Endothelial cell of umbilical vein (primary cell): ENCODE results near the gene MBD3. TPM values are rescaled to one million over a fixed set of nuclear protein-coding genes. Genes with fewer than 3 reads are reported as not detected.

Experiments
- BruUV-seq: library from RNA; stranded (reverse); fragments of 400-500 nt; replicated peaks from 2 replicates; lab custom pipeline; 2021; lab: Mats Ljungman, UMichigan
- CTCF ChIA-PET: fragments of 300-600, 350-600 bp; sonication (Branson Sonifier 250); formaldehyde crosslinking; loops from one replicate; lab custom pipeline; 2021; ENCODE audit warnings: antibody characterized with exemption, inconsistent platforms; lab: Charles Lee
- POLR2A ChIA-PET: fragments of 300-600, 350-600 bp; sonication (Branson Sonifier 250); formaldehyde crosslinking; loops from one replicate; lab custom pipeline; 2021; ENCODE audit warnings: antibody characterized with exemption, inconsistent platforms; lab: Charles Lee
- DNase-seq: peaks from one replicate; pipeline ENCODE4 v3.0.0-alpha.2; 2011; ENCODE audit warnings: low read depth, low spot score
- FAIRE-seq: peaks from 2 replicates; lab custom pipeline; 2011; peaks lifted over from hg19 to GRCh38; lab: Jason Lieb, UNC
- H2AFZ ChIP-seq: 2 replicates; pipeline ENCODE4 v1.6.0; 2012; ENCODE audit warnings: low read depth, low read length, control low read depth, inconsistent platforms
- H3K27ac ChIP-seq: 2 replicates; pipeline ENCODE4 v1.5.1; 2011; ENCODE audit warnings: low read depth, mild to moderate bottlenecking, control low read depth, low read length, moderate library complexity; ENCODE audit not compliant: insufficient read depth
- H3K27me3 ChIP-seq, 2 experiments: 2 replicates each; pipeline versions ENCODE4 v1.6.0 to v1.6.1; 2011; ENCODE audit warnings: low read length in 2 of 2, mixed read lengths in 1 of 2; ENCODE audit not compliant: control insufficient read depth in 2 of 2, insufficient read depth in 2 of 2
- H3K36me3 ChIP-seq, 2 experiments: 2 replicates in 1 of 2; 3 replicates in 1 of 2; pipeline ENCODE4 v1.5.1; 2011; ENCODE audit warnings: low read length in 2 of 2, mild to moderate bottlenecking in 1 of 2, moderate library complexity in 1 of 2; ENCODE audit not compliant: control insufficient read depth in 2 of 2, insufficient read depth in 2 of 2; ENCODE audit errors: extremely low read depth in 1 of 2
- H3K4me1 ChIP-seq: 3 replicates; pipeline ENCODE4 v1.5.1; 2011; ENCODE audit warnings: mild to moderate bottlenecking, low read length; ENCODE audit not compliant: control insufficient read depth, insufficient read depth; ENCODE audit errors: extremely low read depth
- H3K4me2 ChIP-seq: 2 replicates; pipeline ENCODE4 v1.6.1; 2011; ENCODE audit warnings: low read length, control low read depth, mixed read lengths; ENCODE audit not compliant: insufficient read depth
- H3K4me3 ChIP-seq, 3 experiments: fragments of 200-600 bp in 1 of 3; sonication (generic), shearing (Covaris generic) in 1 of 3; replicated peaks in 1 of 3; 2 replicates each; pipeline ENCODE4 v1.5.1; 2011 to 2016; ENCODE audit warnings: control low read depth in 3 of 3, low read length in 3 of 3, mild to moderate bottlenecking in 2 of 3, inconsistent platforms in 1 of 3, low read depth in 1 of 3, moderate library complexity in 1 of 3; ENCODE audit not compliant: insufficient read depth in 1 of 3
- H3K79me2 ChIP-seq: 2 replicates; pipeline ENCODE4 v1.6.0; 2012; ENCODE audit warnings: low read length, inconsistent platforms; ENCODE audit not compliant: control insufficient read depth, insufficient read depth
- H3K9ac ChIP-seq: replicated peaks from 2 replicates; pipeline ENCODE3; 2011; ENCODE audit warnings: low read length, control low read depth; ENCODE audit not compliant: insufficient read depth; ENCODE audit errors: extremely low read depth
- H3K9me1 ChIP-seq: replicated peaks from 3 replicates; pipeline ENCODE4 v1.6.0; 2011; ENCODE audit warnings: mild to moderate bottlenecking, low read length; ENCODE audit not compliant: control insufficient read depth, insufficient read depth; ENCODE audit errors: extremely low read depth
- H3K9me3 ChIP-seq: replicated peaks from 2 replicates; pipeline ENCODE4 v1.5.1; 2012; ENCODE audit warnings: low read length, inconsistent platforms; ENCODE audit not compliant: control insufficient read depth, insufficient read depth
- H4K20me1 ChIP-seq: replicated peaks from 2 replicates; pipeline ENCODE3; 2011; ENCODE audit warnings: mild to moderate bottlenecking, low read length; ENCODE audit not compliant: control insufficient read depth, insufficient read depth; ENCODE audit errors: extremely low read depth
- CTCF ChIP-seq, 2 donors: IDR thresholded peaks; 1 replicate in 1 of 2; 2 replicates in 1 of 2; pipeline ENCODE4 v1.5.1; 2011; ENCODE audit warnings: low read length in 2 of 2, mild to moderate bottlenecking in 2 of 2, moderate library complexity in 2 of 2, control low read depth in 1 of 2, inconsistent platforms in 1 of 2, low read depth in 1 of 2; ENCODE audit not compliant: insufficient read depth in 1 of 2; ENCODE audit errors: extremely low read depth in 1 of 2
- EZH2 ChIP-seq: IDR thresholded peaks from 2 replicates; pipeline ENCODE4 v1.6.1; 2012; ENCODE audit warnings: borderline replicate concordance, low read depth, mild to moderate bottlenecking, moderate library complexity, low read length, inconsistent platforms; ENCODE audit not compliant: severe bottlenecking
- FOS ChIP-seq: IDR thresholded peaks from 2 replicates; pipeline ENCODE4 v1.6.1; 2011; ENCODE audit warnings: mild to moderate bottlenecking, low read length, moderate library complexity, borderline replicate concordance; ENCODE audit not compliant: insufficient read depth
- GATA2 ChIP-seq: IDR thresholded peaks from 2 replicates; pipeline ENCODE4 v1.7.0; 2011; ENCODE audit warnings: low read depth, mild to moderate bottlenecking, moderate library complexity, mixed read lengths, low read length; ENCODE audit not compliant: insufficient read length, insufficient read depth
- JUN ChIP-seq: IDR thresholded peaks from 2 replicates; pipeline ENCODE4 v1.6.1; 2011; ENCODE audit warnings: borderline replicate concordance, low read depth; ENCODE audit not compliant: insufficient read length, insufficient read depth
- MAX ChIP-seq: IDR thresholded peaks from 2 replicates; pipeline ENCODE4 v1.6.1; 2011; ENCODE audit not compliant: insufficient read depth, insufficient read length
- MYC ChIP-seq: IDR thresholded peaks from one replicate; pipeline ENCODE4 v1.6.1; 2011; ENCODE audit warnings: mild to moderate bottlenecking, low read depth, low read length
- POLR2A ChIP-seq: IDR thresholded peaks from 2 replicates; pipeline ENCODE4 v1.6.1; 2012; ENCODE audit warnings: low read depth, mild to moderate bottlenecking, control low read depth, low read length
- POLR2AphosphoS5 ChIP-seq: IDR thresholded peaks from 2 replicates; pipeline ENCODE4 v1.6.1; 2012; ENCODE audit warnings: low read depth, mild to moderate bottlenecking, control low read depth, low read length, moderate library complexity; ENCODE audit not compliant: insufficient read depth
- dilution Hi-C: fragments of 300-500 bp; cut with MboI; formaldehyde crosslinking; loops from one replicate; pipeline ENCODE4 v1.15.0; 2019; ENCODE audit warnings: low sequenced_read_pairs; ENCODE audit not compliant: extremely low pct_ligation_motif_present
- intact Hi-C: fragments of 100-400 bp; cut with micrococcal nuclease; formaldehyde crosslinking; loops from one replicate; pipeline ENCODE4 v1.10.0; 2022
- polyA plus RNA-seq, 4 experiments: library from polyadenylated mRNA; depleted of rRNA in 3 of 4; stranded (reverse) in 3 of 4; unstranded in 1 of 4; fragments of >200 nt; gene quantifications; 2 replicates each; pipeline versions ENCODE4 v1.2.1 to v1.2.3, GENCODE V29; 2011 to 2012; ENCODE audit warnings: missing spikeins in 1 of 4
- total RNA-seq: library from RNA; stranded (reverse); gene quantifications from 2 replicates; pipeline ENCODE4 v1.2.3, GENCODE V29; 2021

The MBD3 gene
- total and polyA plus RNA-seq, 2 donors (not counting 3 experiments of a cell fraction or from before 2014, with no cell fraction given): 96.8 to 120 TPM

- no peaks in the 10 kb centered on the region for H3K9me3 ChIP-seq
- intact Hi-C loops: no loop called here
- CTCF ChIA-PET: interaction anchor here (1.1 to 1.4 kb wide), 3 partner anchors 40 to 121 kb away, joined by 3 to 4 read pairs (median 3); no protein-coding TSS in a partner anchor
- POLR2A ChIA-PET: interaction anchor here (1.4 kb wide), 1 partner anchor 15 kb away, joined by 4 read pairs; no protein-coding TSS in a partner anchor
- no peaks in the 10 kb centered on the region for H3K4me1 ChIP-seq
- TF ChIP-seq EZH2: no peak
- TF ChIP-seq FOS: no peak
- TF ChIP-seq MAX: no peak
- no peak for TF ChIP-seq POLR2AphosphoS5
- TF ChIP-seq GATA2: no peak
- TF ChIP-seq CTCF (IDR thresholded peaks at IDR 0.05; ENCODE audit: extremely low read depth in 1 of 2, insufficient read depth in 1 of 2, low read depth in 1 of 2, low read length in 2 of 2): no peak
- no peak for TF ChIP-seq POLR2A
- no peak for TF ChIP-seq JUN
- TF ChIP-seq MYC: no peak
- no peak overlapping the region for H2AFZ ChIP-seq
- H3K27ac ChIP-seq: no peak overlapping the region
- H3K9me1 ChIP-seq: no peaks in the 10 kb centered on the region
- no peak overlapping the region for H3K9ac ChIP-seq
- peaks cover 3 to 5% of the 10 kb centered on the region in 2 experiments for H3K36me3 ChIP-seq
- H3K79me2 ChIP-seq: no peaks in the 10 kb centered on the region
- H3K4me2 ChIP-seq: no peak overlapping the region
- no TSS peak for BruUV-seq
- DNase-seq (no peak), FAIRE-seq (no peak)
- H3K27me3 ChIP-seq: no peaks in the 10 kb centered on the region
- no peaks in the 10 kb centered on the region for H4K20me1 ChIP-seq
- H3K4me3 ChIP-seq: no peak overlapping the region
- dilution Hi-C loops: no loop called here
Observed at GRCh38 chr19:1551068-1552040, 41.3 kb downstream of the MBD3 start.
